Adrenal gland (tissue), 5 donors: ENCODE results near the gene MED25.

Experiments used
- POLR2A ChIP-seq, 2 donors: fragments of 450-650 bp; IDR thresholded peaks; one replicate each; pipeline ENCODE4 v1.6.1; 2017; ENCODE audit warnings: antibody characterized with exemption in 2 of 2, mild to moderate bottlenecking in 2 of 2, moderate library complexity in 1 of 2
- TF ChIP-seq, protein P1 (sequence below), 6 experiments: fragments of 450-650 bp in 4 of 6; fragments of 200-600 bp in 2 of 6; sonication (generic) in 1 of 6; IDR thresholded peaks; 1 replicate in 5 of 6; 2 replicates in 1 of 6; pipeline versions ENCODE4 v1.5.1 to v1.8.0; 2016 to 2021; ENCODE audit warnings: antibody characterized with exemption in 6 of 6, mild to moderate bottlenecking in 2 of 6, moderate library complexity in 1 of 6
- donor health status: DM: no; HTN: no; CAD: no.

DNA sequence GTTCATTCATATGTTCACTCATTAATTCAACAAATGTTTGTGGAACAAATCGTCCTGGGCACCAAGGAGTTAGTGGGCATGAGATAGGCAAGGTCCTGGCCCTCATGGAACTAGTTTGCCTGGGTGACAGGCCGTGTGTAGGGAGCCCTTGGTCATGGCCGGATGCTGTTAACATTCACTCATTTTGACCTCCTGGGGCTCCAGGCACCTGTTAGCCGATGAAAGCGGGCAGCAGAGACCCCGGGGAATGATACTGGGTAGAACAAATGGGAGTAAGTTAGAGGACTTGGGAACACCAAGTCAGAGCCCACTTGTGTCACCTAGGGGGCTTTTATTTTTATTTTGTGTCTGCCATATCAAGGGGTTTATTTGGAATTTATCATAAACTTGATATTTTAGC lies 6.6 kb downstream of the MED25 start:
- TF ChIP-seq, protein P1, sequence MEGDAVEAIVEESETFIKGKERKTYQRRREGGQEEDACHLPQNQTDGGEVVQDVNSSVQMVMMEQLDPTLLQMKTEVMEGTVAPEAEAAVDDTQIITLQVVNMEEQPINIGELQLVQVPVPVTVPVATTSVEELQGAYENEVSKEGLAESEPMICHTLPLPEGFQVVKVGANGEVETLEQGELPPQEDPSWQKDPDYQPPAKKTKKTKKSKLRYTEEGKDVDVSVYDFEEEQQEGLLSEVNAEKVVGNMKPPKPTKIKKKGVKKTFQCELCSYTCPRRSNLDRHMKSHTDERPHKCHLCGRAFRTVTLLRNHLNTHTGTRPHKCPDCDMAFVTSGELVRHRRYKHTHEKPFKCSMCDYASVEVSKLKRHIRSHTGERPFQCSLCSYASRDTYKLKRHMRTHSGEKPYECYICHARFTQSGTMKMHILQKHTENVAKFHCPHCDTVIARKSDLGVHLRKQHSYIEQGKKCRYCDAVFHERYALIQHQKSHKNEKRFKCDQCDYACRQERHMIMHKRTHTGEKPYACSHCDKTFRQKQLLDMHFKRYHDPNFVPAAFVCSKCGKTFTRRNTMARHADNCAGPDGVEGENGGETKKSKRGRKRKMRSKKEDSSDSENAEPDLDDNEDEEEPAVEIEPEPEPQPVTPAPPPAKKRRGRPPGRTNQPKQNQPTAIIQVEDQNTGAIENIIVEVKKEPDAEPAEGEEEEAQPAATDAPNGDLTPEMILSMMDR (IDR thresholded peaks at IDR 0.05) = no peak
- no peak for TF ChIP-seq POLR2A (IDR thresholded peaks at IDR 0.05)
